Subcutaneous adipose tissue (tissue), 4 donors: Measurements from ENCODE around the gene UAP1L1. TPM values are rescaled to one million over a fixed set of nuclear protein-coding genes. Genes with fewer than 3 reads are reported as not detected.

Experiments used
- total RNA-seq, 4 donors: library from RNA; depleted of rRNA; stranded (reverse); fragments of >200 nt; gene quantifications; one replicate each; pipeline ENCODE4 v1.1.0, GENCODE V29; 2016
- TF ChIP-seq, protein P1 (sequence below): fragments of 450-650 bp; IDR thresholded peaks from one replicate; pipeline ENCODE4 v1.5.1; 2016; ENCODE audit warnings: low read depth, mild to moderate bottlenecking, control low read depth, antibody characterized with exemption, moderate library complexity

The UAP1L1 gene
- total RNA-seq, 4 donors from 2014 or later = 6.7 to 14.8 (median 11.2) TPM

GRCh38 chr9:137056739-137057415 is 20.4 kb upstream of the UAP1L1 start:
- TF ChIP-seq, protein P1, sequence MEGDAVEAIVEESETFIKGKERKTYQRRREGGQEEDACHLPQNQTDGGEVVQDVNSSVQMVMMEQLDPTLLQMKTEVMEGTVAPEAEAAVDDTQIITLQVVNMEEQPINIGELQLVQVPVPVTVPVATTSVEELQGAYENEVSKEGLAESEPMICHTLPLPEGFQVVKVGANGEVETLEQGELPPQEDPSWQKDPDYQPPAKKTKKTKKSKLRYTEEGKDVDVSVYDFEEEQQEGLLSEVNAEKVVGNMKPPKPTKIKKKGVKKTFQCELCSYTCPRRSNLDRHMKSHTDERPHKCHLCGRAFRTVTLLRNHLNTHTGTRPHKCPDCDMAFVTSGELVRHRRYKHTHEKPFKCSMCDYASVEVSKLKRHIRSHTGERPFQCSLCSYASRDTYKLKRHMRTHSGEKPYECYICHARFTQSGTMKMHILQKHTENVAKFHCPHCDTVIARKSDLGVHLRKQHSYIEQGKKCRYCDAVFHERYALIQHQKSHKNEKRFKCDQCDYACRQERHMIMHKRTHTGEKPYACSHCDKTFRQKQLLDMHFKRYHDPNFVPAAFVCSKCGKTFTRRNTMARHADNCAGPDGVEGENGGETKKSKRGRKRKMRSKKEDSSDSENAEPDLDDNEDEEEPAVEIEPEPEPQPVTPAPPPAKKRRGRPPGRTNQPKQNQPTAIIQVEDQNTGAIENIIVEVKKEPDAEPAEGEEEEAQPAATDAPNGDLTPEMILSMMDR = no peak

DNA sequence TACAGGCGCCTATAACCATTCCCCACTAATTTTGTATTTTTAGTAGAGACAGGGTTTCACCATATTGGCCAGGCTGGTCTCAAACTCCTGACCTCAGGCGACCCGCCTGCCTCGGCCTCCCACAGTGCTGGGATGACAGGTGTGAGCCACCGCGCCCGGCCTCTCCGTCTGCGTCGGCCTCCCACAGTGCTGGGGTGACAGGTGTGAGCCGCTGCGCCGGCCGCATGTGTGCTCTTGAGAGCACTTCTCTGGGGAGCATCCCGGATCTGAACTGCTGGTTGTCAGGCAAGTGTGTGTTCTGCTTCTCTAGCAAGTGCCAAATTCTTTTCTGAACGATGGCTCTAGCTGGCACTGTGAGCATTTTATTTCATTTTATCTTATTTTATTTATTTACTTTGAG is 19.8 kb upstream of the UAP1L1 start:
- TF ChIP-seq, protein P1 = no peak

- TF ChIP-seq, protein P1 = no peak
These were observed 18.6 kb upstream of the UAP1L1 start for GRCh38 chr9:137058521-137059234.

GRCh38 chr9:137062384-137062783 is 14.9 kb upstream of the UAP1L1 start:
- TF ChIP-seq, protein P1 = no peak

DNA sequence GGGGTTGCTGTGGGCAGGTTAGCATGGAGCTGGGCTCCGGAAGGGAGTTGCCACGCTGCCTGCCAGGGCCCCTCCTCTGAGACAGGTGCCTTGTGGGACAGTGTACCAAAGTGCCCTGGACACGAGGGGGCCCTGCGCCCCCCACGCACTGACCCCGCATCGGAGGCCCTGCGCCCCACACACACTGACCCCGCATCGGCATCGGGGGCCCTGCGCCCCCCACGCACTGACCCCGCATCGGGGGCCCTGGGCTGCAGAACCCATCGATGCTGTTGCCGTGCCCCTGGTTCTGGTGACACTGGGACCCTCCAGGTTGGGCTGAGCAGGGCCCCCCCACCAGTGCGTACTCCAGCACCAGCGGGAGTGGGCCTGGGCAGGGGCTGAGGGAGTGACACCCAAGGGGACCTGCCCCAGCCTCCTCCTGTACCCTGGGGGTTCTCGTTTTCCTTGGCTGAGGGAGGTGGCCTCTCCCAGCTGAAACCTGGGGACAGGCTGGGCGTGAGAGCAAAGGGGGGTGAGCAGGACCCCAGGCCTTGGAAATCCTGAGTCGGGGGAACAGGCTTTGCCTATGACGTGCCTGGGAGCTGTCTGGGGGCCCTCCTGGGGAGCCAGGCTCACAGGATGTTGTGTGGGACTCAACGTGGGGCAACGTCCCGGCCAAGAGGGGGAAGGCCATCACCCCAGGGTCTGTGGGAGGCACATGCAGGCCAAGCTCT is 13.8 kb upstream of the UAP1L1 start:
- TF ChIP-seq, protein P1 = no peak

DNA sequence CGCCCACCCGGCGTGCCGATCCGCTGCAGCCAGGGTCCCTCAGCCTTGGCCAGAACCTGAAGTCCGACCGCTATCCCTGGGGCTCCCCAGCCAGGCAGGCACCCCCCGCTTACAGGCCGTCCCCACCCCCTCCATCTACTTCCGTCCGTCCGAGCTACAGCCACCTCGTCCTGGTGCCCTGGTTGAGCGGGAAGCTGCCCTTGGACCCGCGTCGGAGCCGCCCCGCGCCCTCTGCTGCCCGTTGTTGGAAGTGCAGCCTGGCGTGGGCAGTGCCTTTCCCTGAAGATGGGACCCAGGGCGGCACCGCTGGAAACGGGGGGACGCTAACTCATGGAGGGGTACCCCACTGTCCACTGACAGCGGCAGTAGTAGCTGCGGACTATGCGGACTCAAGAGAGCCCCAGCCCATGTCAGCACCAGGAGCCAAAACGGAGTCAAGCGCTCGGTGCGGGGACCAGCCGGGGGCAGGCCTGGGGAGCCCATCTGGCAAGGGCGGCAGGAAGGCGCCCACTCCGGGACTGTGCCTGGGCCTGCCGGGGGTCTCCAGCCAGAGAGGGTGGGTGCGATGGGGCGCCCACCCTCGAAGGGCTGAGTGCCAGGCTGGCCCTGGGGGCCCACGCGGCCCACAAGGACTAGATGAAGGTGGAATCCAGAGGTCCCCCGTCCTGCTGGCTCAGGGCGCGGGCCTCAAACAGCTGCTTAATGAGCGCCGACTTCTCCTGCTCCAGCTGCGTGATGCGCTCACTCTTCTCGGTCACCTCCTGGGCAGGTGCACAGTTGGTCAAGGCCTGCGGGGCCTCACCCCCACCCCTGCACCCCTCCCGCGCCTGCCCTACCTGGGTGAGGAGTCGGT is 13.1 kb upstream of the UAP1L1 start:
- TF ChIP-seq, protein P1 = no peak
